HCT116 (cell line): ENCODE results near the gene KIF3C. TPM values are rescaled to one million over a fixed set of nuclear protein-coding genes. Genes with fewer than 3 reads are reported as not detected.

Experiments
- ATAC-seq: fragments of 200-7000 bp; cut with Tn5 transposase; 2 replicates; pipeline ENCODE4 v1.9.1; 2020; ENCODE audit warnings: mild to moderate bottlenecking, moderate library complexity
- BruUV-seq: library from RNA; stranded (reverse); fragments of 400-500 nt; replicated peaks from 2 replicates; lab custom pipeline; 2021; lab: Mats Ljungman, UMichigan
- CTCF ChIA-PET: fragments of 300-600 bp; sonication (Branson Sonifier 250); formaldehyde crosslinking; loops from one replicate; lab custom pipeline; 2021; ENCODE audit warnings: antibody characterized with exemption; lab: Charles Lee
- POLR2A ChIA-PET: fragments of 300-600, 350-600 bp; sonication (Branson Sonifier 250); formaldehyde crosslinking; loops from one replicate; lab custom pipeline; 2021; ENCODE audit warnings: antibody characterized with exemption; lab: Charles Lee
- RAD21 ChIA-PET, 2 experiments: fragments of 300-600 bp; sonication (Branson Sonifier 250); formaldehyde crosslinking; loops; one replicate each; lab custom pipeline; 2023; ENCODE audit warnings: low total read pairs in 2 of 2; ENCODE audit not compliant: uncharacterized antibody in 2 of 2, unreplicated experiment in 2 of 2, low non-redundant PET in 1 of 2; lab: Charles Lee
- DNase-seq: peaks from one replicate; pipeline ENCODE4 v3.0.0-alpha.2; 2010; ENCODE audit warnings: low read depth, low spot score
- H2AFZ ChIP-seq: fragments of 200-600 bp; shearing (Covaris generic), sonication (generic); 2 replicates; pipeline ENCODE4 v1.6.1; 2017; ENCODE audit warnings: low read depth, mixed run types, mixed read lengths, antibody characterized with exemption, low read length; ENCODE audit not compliant: poor library complexity, severe bottlenecking
- H3K27ac ChIP-seq: 2 replicates; pipeline ENCODE4 v1.5.1; 2012; ENCODE audit warnings: low read depth, low read length
- H3K27me3 ChIP-seq: fragments of 200-600 bp; sonication (generic); 2 replicates; pipeline ENCODE4 v1.6.1; 2016; ENCODE audit warnings: mixed run types, low read length, mixed read lengths; ENCODE audit not compliant: insufficient read depth
- H3K36me3 ChIP-seq, 2 experiments: fragments of 200-500 bp in 1 of 2; fragments of 200-600 bp in 1 of 2; sonication (Bioruptor generic) in 1 of 2; sonication (generic) in 1 of 2; 2 replicates each; pipeline versions ENCODE4 v1.5.1 to v1.6.1; 2014 to 2016; ENCODE audit warnings: low read length in 2 of 2, inconsistent platforms in 1 of 2, mixed read lengths in 1 of 2, mixed run types in 1 of 2; ENCODE audit not compliant: insufficient read depth in 2 of 2, control insufficient read depth in 1 of 2
- H3K4me1 ChIP-seq, 2 experiments: fragments of 200-600 bp in 1 of 2; sonication (generic) in 1 of 2; 2 replicates each; pipeline versions ENCODE4 v1.5.1 to v1.6.1; 2012 to 2017; ENCODE audit warnings: low read length in 2 of 2, inconsistent platforms in 1 of 2, mild to moderate bottlenecking in 1 of 2, mixed read lengths in 1 of 2, mixed run types in 1 of 2, moderate library complexity in 1 of 2; ENCODE audit not compliant: insufficient read depth in 2 of 2, control insufficient read depth in 1 of 2
- H3K4me2 ChIP-seq: fragments of 200-600 bp; sonication (generic); 2 replicates; pipeline ENCODE4 v1.6.1; 2017; ENCODE audit warnings: mixed run types, low read length, mixed read lengths
- H3K4me3 ChIP-seq, 2 experiments: fragments of 200-600 bp in 1 of 2; sonication (generic) in 1 of 2; replicated peaks in 1 of 2; 2 replicates each; pipeline ENCODE4 v1.5.1; 2011 to 2016; ENCODE audit warnings: low read length in 2 of 2, control low read depth in 1 of 2, low read depth in 1 of 2, mild to moderate bottlenecking in 1 of 2, mixed read lengths in 1 of 2, mixed run types in 1 of 2
- H3K79me2 ChIP-seq: fragments of 200-600 bp; sonication (generic); 2 replicates; pipeline ENCODE4 v1.6.1; 2017; ENCODE audit warnings: mild to moderate bottlenecking, mixed run types, low read length, moderate library complexity, mixed read lengths; ENCODE audit not compliant: insufficient read depth
- H3K9ac ChIP-seq: fragments of 200-600 bp; sonication (generic); 2 replicates; pipeline ENCODE4 v1.6.1; 2016; ENCODE audit warnings: low read length, mixed read lengths
- H3K9me2 ChIP-seq: fragments of 200-600 bp; sonication (generic), shearing (Covaris generic); 2 replicates; pipeline ENCODE4 v1.6.1; 2017; ENCODE audit warnings: mixed run types, mild to moderate bottlenecking, moderate library complexity; ENCODE audit not compliant: insufficient read depth
- H3K9me3 ChIP-seq, 2 experiments: fragments of 200-500 bp in 1 of 2; fragments of 200-600 bp in 1 of 2; sonication (Bioruptor generic) in 1 of 2; sonication (generic) in 1 of 2; 2 replicates each; pipeline ENCODE4 v1.6.1; 2014 to 2017; ENCODE audit warnings: low read length in 2 of 2, mixed read lengths in 2 of 2, inconsistent platforms in 1 of 2, low read depth in 1 of 2, mild to moderate bottlenecking in 1 of 2, mixed run types in 1 of 2, moderate library complexity in 1 of 2; ENCODE audit not compliant: control insufficient read depth in 1 of 2, insufficient read depth in 1 of 2
- H4K20me1 ChIP-seq: fragments of 200-600 bp; sonication (generic), shearing (Covaris generic); 2 replicates; pipeline ENCODE4 v1.6.1; 2017; ENCODE audit warnings: mixed run types, mild to moderate bottlenecking, moderate library complexity; ENCODE audit not compliant: insufficient read depth
- CEBPB ChIP-seq: IDR thresholded peaks from 2 replicates; pipeline ENCODE4 v1.6.1; 2012; ENCODE audit warnings: low read depth
- ELF1 ChIP-seq: IDR thresholded peaks from 2 replicates; pipeline ENCODE4 v1.6.1; 2012; ENCODE audit warnings: low read depth, borderline replicate concordance
- POLR2A ChIP-seq: IDR thresholded peaks from 2 replicates; pipeline ENCODE4 v1.7.0; 2011; ENCODE audit warnings: borderline replicate concordance; ENCODE audit not compliant: insufficient read depth, insufficient read length; ENCODE audit errors: extremely low read depth
- TCF7L2 ChIP-seq: IDR thresholded peaks from 2 replicates; pipeline ENCODE4 v1.7.0; 2011; ENCODE audit warnings: borderline replicate concordance, inconsistent platforms; ENCODE audit not compliant: insufficient read depth, insufficient read length; ENCODE audit errors: extremely low read depth
- intact Hi-C: fragments of 100-400 bp; cut with micrococcal nuclease; formaldehyde crosslinking; loops from 2 replicates; pipeline ENCODE4 v1.10.0; 2022
- total RNA-seq: library from RNA; stranded (reverse); gene quantifications from one replicate; pipeline ENCODE4 v1.2.1, GENCODE V29; 2021; ENCODE audit not compliant: unreplicated experiment
- TF ChIP-seq, protein P1 (sequence below): IDR thresholded peaks from 2 replicates; pipeline ENCODE4 v1.6.1; 2012; ENCODE audit warnings: low read depth

KIF3C gene
- total RNA-seq, 1 experiment from 2014 or later: 5.4 TPM

DNA sequence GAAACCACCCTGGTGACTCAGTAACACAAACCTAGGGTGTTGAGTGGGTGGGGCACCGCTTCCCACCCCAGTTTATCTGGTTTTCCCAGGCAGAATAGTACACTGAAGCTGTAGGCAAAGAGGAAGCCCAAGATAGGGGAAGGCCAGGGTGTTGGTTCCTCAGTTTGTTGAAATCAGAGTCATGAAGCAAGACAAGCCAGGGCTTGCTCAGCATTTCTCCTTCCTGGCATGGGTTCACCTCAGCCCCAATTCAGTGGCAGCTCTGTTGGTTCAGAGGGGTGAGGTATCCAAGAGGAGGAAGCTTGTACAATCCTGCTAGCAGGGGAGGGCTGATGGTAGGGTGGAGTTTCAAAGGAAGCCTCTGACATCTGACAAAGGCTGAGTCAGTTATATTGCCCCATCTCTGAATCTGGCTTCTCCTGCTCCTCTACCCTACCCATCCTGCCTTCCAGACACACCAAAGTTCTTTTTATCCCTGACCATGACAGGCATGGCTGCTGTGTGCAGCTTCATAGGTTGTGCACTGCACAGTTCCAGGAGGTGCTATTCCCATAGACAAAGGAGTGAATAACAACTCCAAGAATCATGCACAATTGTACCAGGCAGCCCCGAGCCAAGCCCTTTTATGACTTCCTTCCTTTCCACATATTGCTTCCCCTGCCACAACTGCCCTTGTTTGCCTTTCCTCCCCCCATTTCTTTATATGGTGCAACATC is 26.7 kb upstream of the KIF3C start (continued):
- TF ChIP-seq, protein P1, sequence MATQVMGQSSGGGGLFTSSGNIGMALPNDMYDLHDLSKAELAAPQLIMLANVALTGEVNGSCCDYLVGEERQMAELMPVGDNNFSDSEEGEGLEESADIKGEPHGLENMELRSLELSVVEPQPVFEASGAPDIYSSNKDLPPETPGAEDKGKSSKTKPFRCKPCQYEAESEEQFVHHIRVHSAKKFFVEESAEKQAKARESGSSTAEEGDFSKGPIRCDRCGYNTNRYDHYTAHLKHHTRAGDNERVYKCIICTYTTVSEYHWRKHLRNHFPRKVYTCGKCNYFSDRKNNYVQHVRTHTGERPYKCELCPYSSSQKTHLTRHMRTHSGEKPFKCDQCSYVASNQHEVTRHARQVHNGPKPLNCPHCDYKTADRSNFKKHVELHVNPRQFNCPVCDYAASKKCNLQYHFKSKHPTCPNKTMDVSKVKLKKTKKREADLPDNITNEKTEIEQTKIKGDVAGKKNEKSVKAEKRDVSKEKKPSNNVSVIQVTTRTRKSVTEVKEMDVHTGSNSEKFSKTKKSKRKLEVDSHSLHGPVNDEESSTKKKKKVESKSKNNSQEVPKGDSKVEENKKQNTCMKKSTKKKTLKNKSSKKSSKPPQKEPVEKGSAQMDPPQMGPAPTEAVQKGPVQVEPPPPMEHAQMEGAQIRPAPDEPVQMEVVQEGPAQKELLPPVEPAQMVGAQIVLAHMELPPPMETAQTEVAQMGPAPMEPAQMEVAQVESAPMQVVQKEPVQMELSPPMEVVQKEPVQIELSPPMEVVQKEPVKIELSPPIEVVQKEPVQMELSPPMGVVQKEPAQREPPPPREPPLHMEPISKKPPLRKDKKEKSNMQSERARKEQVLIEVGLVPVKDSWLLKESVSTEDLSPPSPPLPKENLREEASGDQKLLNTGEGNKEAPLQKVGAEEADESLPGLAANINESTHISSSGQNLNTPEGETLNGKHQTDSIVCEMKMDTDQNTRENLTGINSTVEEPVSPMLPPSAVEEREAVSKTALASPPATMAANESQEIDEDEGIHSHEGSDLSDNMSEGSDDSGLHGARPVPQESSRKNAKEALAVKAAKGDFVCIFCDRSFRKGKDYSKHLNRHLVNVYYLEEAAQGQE: no peak
- TF ChIP-seq TCF7L2: no peak
- TF ChIP-seq, all 23 proteins: peak for 8

DNA sequence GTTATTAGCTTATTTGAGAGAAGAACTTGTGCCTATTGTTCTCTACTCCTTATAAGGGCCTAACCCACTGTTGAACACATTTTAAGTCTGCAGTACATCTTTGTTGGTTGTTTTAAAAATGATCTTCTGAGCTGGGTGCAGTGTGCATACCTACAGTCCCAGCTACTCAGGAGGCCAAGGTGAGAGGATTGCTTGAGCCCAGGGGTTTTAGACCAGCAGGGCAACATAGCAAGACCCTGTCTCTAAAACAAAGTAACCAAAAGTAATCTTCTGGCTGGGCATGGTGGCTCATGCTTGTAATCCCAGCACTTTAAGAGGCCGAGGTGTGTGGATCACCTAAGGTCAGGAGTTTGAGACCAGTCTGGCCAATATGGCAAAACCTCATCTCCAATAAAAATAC is 25.8 kb upstream of the KIF3C start:
- H2AFZ ChIP-seq: no peak overlapping the region
- H4K20me1 ChIP-seq: no peaks in the 10 kb centered on the region
- no peak overlapping the region for H3K4me2 ChIP-seq
- TF ChIP-seq CEBPB (no peak), POLR2A (no peak), ELF1 (no peak)
- TF ChIP-seq, protein P1: no peak
- TF ChIP-seq, all 23 proteins: peak for 0
- no peak overlapping the region for H3K4me3 ChIP-seq
- no peaks in the 10 kb centered on the region for H3K79me2 ChIP-seq
- DNase-seq (no peak), ATAC-seq (no peak)
- ChIA-PET RAD21 (no interaction called here), CTCF (interaction anchor here (1.2 kb wide), 1 partner anchor 17 kb away, joined by 4 read pairs; no protein-coding TSS in a partner anchor), POLR2A (interaction anchor here (0.7 to 1.6 kb wide), 2 partner anchors 10 kb away, joined by 3 to 5 read pairs; no protein-coding TSS in a partner anchor)
- intact Hi-C loops: no loop called here
- no peaks in the 10 kb centered on the region for H3K27me3 ChIP-seq
- no peaks in the 10 kb centered on the region for H3K9me3 ChIP-seq
- no peaks in the 10 kb centered on the region for H3K9me2 ChIP-seq
- H3K36me3 ChIP-seq: no peaks in the 10 kb centered on the region
- H3K9ac ChIP-seq: no peak overlapping the region
- no peak overlapping the region for H3K27ac ChIP-seq
- H3K4me1 ChIP-seq: peaks cover 35 to 48% of the 10 kb centered on the region in 2 experiments
- no TSS peak for BruUV-seq
